Endothelial cell of umbilical vein (primary cell): ENCODE data around the gene AGAP9. TPM values are rescaled to one million over a fixed set of nuclear protein-coding genes. Genes with fewer than 3 reads are reported as not detected.
"Not testable (repeated sequence)": the region's sequence is repeated elsewhere in the genome, so short reads cannot be mapped to it uniquely, and the experiment has no call there.

ENCODE experiments used
- BruUV-seq: library from RNA; stranded (reverse); fragments of 400-500 nt; replicated peaks from 2 replicates; lab custom pipeline; 2021; lab: Mats Ljungman, UMichigan
- CTCF ChIA-PET: fragments of 300-600, 350-600 bp; sonication (Branson Sonifier 250); formaldehyde crosslinking; loops from one replicate; lab custom pipeline; 2021; ENCODE audit warnings: antibody characterized with exemption, inconsistent platforms; lab: Charles Lee
- POLR2A ChIA-PET: fragments of 300-600, 350-600 bp; sonication (Branson Sonifier 250); formaldehyde crosslinking; loops from one replicate; lab custom pipeline; 2021; ENCODE audit warnings: antibody characterized with exemption, inconsistent platforms; lab: Charles Lee
- DNase-seq: peaks from one replicate; pipeline ENCODE4 v3.0.0-alpha.2; 2011; ENCODE audit warnings: low read depth, low spot score
- FAIRE-seq: peaks from 2 replicates; lab custom pipeline; 2011; peaks lifted over from hg19 to GRCh38; lab: Jason Lieb, UNC
- H2AFZ ChIP-seq: 2 replicates; pipeline ENCODE4 v1.6.0; 2012; ENCODE audit warnings: low read depth, low read length, control low read depth, inconsistent platforms
- H3K27ac ChIP-seq: 2 replicates; pipeline ENCODE4 v1.5.1; 2011; ENCODE audit warnings: low read depth, mild to moderate bottlenecking, control low read depth, low read length, moderate library complexity; ENCODE audit not compliant: insufficient read depth
- H3K27me3 ChIP-seq, 2 experiments: 2 replicates each; pipeline versions ENCODE4 v1.6.0 to v1.6.1; 2011; ENCODE audit warnings: low read length in 2 of 2, mixed read lengths in 1 of 2; ENCODE audit not compliant: control insufficient read depth in 2 of 2, insufficient read depth in 2 of 2
- H3K36me3 ChIP-seq, 2 experiments: 2 replicates in 1 of 2; 3 replicates in 1 of 2; pipeline ENCODE4 v1.5.1; 2011; ENCODE audit warnings: low read length in 2 of 2, mild to moderate bottlenecking in 1 of 2, moderate library complexity in 1 of 2; ENCODE audit not compliant: control insufficient read depth in 2 of 2, insufficient read depth in 2 of 2; ENCODE audit errors: extremely low read depth in 1 of 2
- H3K4me1 ChIP-seq: 3 replicates; pipeline ENCODE4 v1.5.1; 2011; ENCODE audit warnings: mild to moderate bottlenecking, low read length; ENCODE audit not compliant: control insufficient read depth, insufficient read depth; ENCODE audit errors: extremely low read depth
- H3K4me2 ChIP-seq: 2 replicates; pipeline ENCODE4 v1.6.1; 2011; ENCODE audit warnings: low read length, control low read depth, mixed read lengths; ENCODE audit not compliant: insufficient read depth
- H3K4me3 ChIP-seq, 3 experiments: fragments of 200-600 bp in 1 of 3; sonication (generic), shearing (Covaris generic) in 1 of 3; replicated peaks in 1 of 3; 2 replicates each; pipeline ENCODE4 v1.5.1; 2011 to 2016; ENCODE audit warnings: control low read depth in 3 of 3, low read length in 3 of 3, mild to moderate bottlenecking in 2 of 3, inconsistent platforms in 1 of 3, low read depth in 1 of 3, moderate library complexity in 1 of 3; ENCODE audit not compliant: insufficient read depth in 1 of 3
- H3K79me2 ChIP-seq: 2 replicates; pipeline ENCODE4 v1.6.0; 2012; ENCODE audit warnings: low read length, inconsistent platforms; ENCODE audit not compliant: control insufficient read depth, insufficient read depth
- H3K9ac ChIP-seq: replicated peaks from 2 replicates; pipeline ENCODE3; 2011; ENCODE audit warnings: low read length, control low read depth; ENCODE audit not compliant: insufficient read depth; ENCODE audit errors: extremely low read depth
- H3K9me1 ChIP-seq: replicated peaks from 3 replicates; pipeline ENCODE4 v1.6.0; 2011; ENCODE audit warnings: mild to moderate bottlenecking, low read length; ENCODE audit not compliant: control insufficient read depth, insufficient read depth; ENCODE audit errors: extremely low read depth
- H3K9me3 ChIP-seq: replicated peaks from 2 replicates; pipeline ENCODE4 v1.5.1; 2012; ENCODE audit warnings: low read length, inconsistent platforms; ENCODE audit not compliant: control insufficient read depth, insufficient read depth
- H4K20me1 ChIP-seq: replicated peaks from 2 replicates; pipeline ENCODE3; 2011; ENCODE audit warnings: mild to moderate bottlenecking, low read length; ENCODE audit not compliant: control insufficient read depth, insufficient read depth; ENCODE audit errors: extremely low read depth
- dilution Hi-C: fragments of 300-500 bp; cut with MboI; formaldehyde crosslinking; loops from one replicate; pipeline ENCODE4 v1.15.0; 2019; ENCODE audit warnings: low sequenced_read_pairs; ENCODE audit not compliant: extremely low pct_ligation_motif_present
- intact Hi-C: fragments of 100-400 bp; cut with micrococcal nuclease; formaldehyde crosslinking; loops from one replicate; pipeline ENCODE4 v1.10.0; 2022
- polyA plus RNA-seq, 4 experiments: library from polyadenylated mRNA; depleted of rRNA in 3 of 4; stranded (reverse) in 3 of 4; unstranded in 1 of 4; fragments of >200 nt; gene quantifications; 2 replicates each; pipeline versions ENCODE4 v1.2.1 to v1.2.3, GENCODE V29; 2011 to 2012; ENCODE audit warnings: missing spikeins in 1 of 4
- total RNA-seq: library from RNA; stranded (reverse); gene quantifications from 2 replicates; pipeline ENCODE4 v1.2.3, GENCODE V29; 2021

The AGAP9 gene
- total and polyA plus RNA-seq, 2 donors (not counting 3 experiments of a cell fraction or from before 2014, with no cell fraction given), result 9.9 to 14.4 TPM

GRCh38 chr10:47566108-47566699 is 42.8 kb upstream of the AGAP9 start:
- intact Hi-C loops, H3K27ac ChIP-seq, H3K27me3 ChIP-seq, BruUV-seq, dilution Hi-C loops, DNase-seq, POLR2A ChIA-PET, H3K4me3 ChIP-seq, H4K20me1 ChIP-seq, H3K9ac ChIP-seq, H3K9me3 ChIP-seq, H3K79me2 ChIP-seq, CTCF ChIA-PET, H3K4me1 ChIP-seq, H3K9me1 ChIP-seq, H3K36me3 ChIP-seq, FAIRE-seq, H2AFZ ChIP-seq, H3K4me2 ChIP-seq: not testable (repeated sequence)

GRCh38 chr10:47565517-47565920 is 42.1 kb upstream of the AGAP9 start:
- H3K4me1 ChIP-seq, H3K9me1 ChIP-seq, H3K79me2 ChIP-seq, BruUV-seq, H3K9ac ChIP-seq, DNase-seq, POLR2A ChIA-PET, CTCF ChIA-PET, H3K27me3 ChIP-seq, dilution Hi-C loops, H4K20me1 ChIP-seq, H3K4me2 ChIP-seq, intact Hi-C loops, H2AFZ ChIP-seq, H3K4me3 ChIP-seq, H3K36me3 ChIP-seq, FAIRE-seq, H3K9me3 ChIP-seq, H3K27ac ChIP-seq: not testable (repeated sequence)

- H3K4me1 ChIP-seq, CTCF ChIA-PET, H3K4me3 ChIP-seq, dilution Hi-C loops, POLR2A ChIA-PET, H3K9me1 ChIP-seq, BruUV-seq, H3K9me3 ChIP-seq, H3K79me2 ChIP-seq, H3K27me3 ChIP-seq, H3K27ac ChIP-seq, H2AFZ ChIP-seq, DNase-seq, H3K9ac ChIP-seq, FAIRE-seq, H4K20me1 ChIP-seq, H3K36me3 ChIP-seq, H3K4me2 ChIP-seq, intact Hi-C loops: not testable (repeated sequence)
These were observed 41.5 kb upstream of the AGAP9 start for GRCh38 chr10:47564953-47565352.

- H3K27me3 ChIP-seq, H3K4me3 ChIP-seq, H3K4me1 ChIP-seq, CTCF ChIA-PET, H3K4me2 ChIP-seq, DNase-seq, H3K9me3 ChIP-seq, H2AFZ ChIP-seq, H3K27ac ChIP-seq, H3K36me3 ChIP-seq, H3K79me2 ChIP-seq, H4K20me1 ChIP-seq, intact Hi-C loops, BruUV-seq, H3K9me1 ChIP-seq, POLR2A ChIA-PET, dilution Hi-C loops, FAIRE-seq, H3K9ac ChIP-seq: not testable (repeated sequence)
These were observed 40.9 kb upstream of the AGAP9 start for GRCh38 chr10:47564318-47564717.
